Natural killer cell (primary cell): ENCODE data around the gene MISFA. TPM values are rescaled to one million over a fixed set of nuclear protein-coding genes. Genes with fewer than 3 reads are reported as not detected.
A peak's percentile ranks its signal among the peaks of the same experiment; 100 is the strongest.

Source experiments
- ATAC-seq, 3 donors: fragments of 150-1000 bp in 2 of 3; fragments of 200-7000 bp in 1 of 3; cut with Tn5 transposase; 1 replicate in 1 of 3; 2 replicates in 2 of 3; pipeline ENCODE4 v1.10.0; 2021; ENCODE audit warnings: mild to moderate bottlenecking in 2 of 3, moderate library complexity in 2 of 3
- DNase-seq, 2 donors: peaks; one replicate each; pipeline versions ENCODE4 v3.0.0 to v3.0.0-alpha.2; 2013 to 2021; ENCODE audit warnings: mixed read lengths in 1 of 2
- H3K27ac ChIP-seq: one replicate; pipeline ENCODE4 v1.5.1; 2013; ENCODE audit warnings: mild to moderate bottlenecking, low read length
- H3K27me3 ChIP-seq: one replicate; pipeline ENCODE4 v1.6.1; 2013; ENCODE audit warnings: low read length; ENCODE audit not compliant: control insufficient read depth, insufficient read depth
- H3K36me3 ChIP-seq: one replicate; pipeline ENCODE4 v1.6.1; 2013; ENCODE audit warnings: low read length; ENCODE audit not compliant: control insufficient read depth, insufficient read depth
- H3K4me1 ChIP-seq: one replicate; pipeline ENCODE4 v1.6.1; 2013; ENCODE audit warnings: low read length; ENCODE audit not compliant: control insufficient read depth, insufficient read depth
- H3K4me3 ChIP-seq: one replicate; pipeline ENCODE4 v1.5.1; 2013; ENCODE audit warnings: low read length
- H3K9me3 ChIP-seq: one replicate; pipeline ENCODE4 v1.6.1; 2013; ENCODE audit warnings: low read length; ENCODE audit not compliant: control insufficient read depth, insufficient read depth
- H3K27ac Mint-ChIP-seq, 2 donors: one replicate each; pipeline ENCODE4 v1.8.0; 2022; ENCODE audit warnings: mild to moderate bottlenecking in 2 of 2, mixed read lengths in 2 of 2, moderate library complexity in 1 of 2
- H3K27me3 Mint-ChIP-seq, 2 donors: one replicate each; pipeline ENCODE4 v1.8.0; 2022; ENCODE audit warnings: low read depth in 2 of 2, mixed read lengths in 2 of 2
- H3K36me3 Mint-ChIP-seq: one replicate; pipeline ENCODE4 v1.8.0; 2022; ENCODE audit warnings: mixed read lengths
- H3K4me1 Mint-ChIP-seq, 2 donors: one replicate each; pipeline ENCODE4 v1.8.0; 2022; ENCODE audit warnings: mixed read lengths in 2 of 2
- H3K4me3 Mint-ChIP-seq: one replicate; pipeline ENCODE4 v1.8.0; 2022; ENCODE audit warnings: mild to moderate bottlenecking, moderate library complexity, mixed read lengths
- H3K9me3 Mint-ChIP-seq, 2 donors: one replicate each; pipeline ENCODE4 v1.8.0; 2022; ENCODE audit warnings: mixed read lengths in 2 of 2
- CTCF ChIP-seq: fragments of 200-600 bp; IDR thresholded peaks from one replicate; pipeline ENCODE4 v1.8.0; 2022; ENCODE audit warnings: antibody characterized with exemption
- WGBS: methylation state at CpG from one replicate; pipeline ENCODE4 v1.1.7; 2013; ENCODE audit warnings: missing lambda C conversion rate; ENCODE audit not compliant: insufficient coverage; 5-methylcytosine and 5-hydroxymethylcytosine counted together
- intact Hi-C: fragments of 100-400 bp; cut with micrococcal nuclease; formaldehyde crosslinking; loops from one replicate; pipeline ENCODE4 v1.14.2; 2022
- total RNA-seq, 4 donors: library from RNA; stranded (reverse); fragments of 120-200 nt in 1 of 4; gene quantifications; one replicate each; pipeline versions ENCODE4 v1.2.3 to v1.2.4, GENCODE V29; 2013 to 2022

Gene MISFA
- total RNA-seq, 3 donors from 2014 or later (not counting 1 experiment from before 2014, with no cell fraction given): 2.2 to 3.5 (median 2.2) TPM

- H3K9me3 Mint-ChIP-seq: no peaks in the 10 kb centered on the region
- H3K36me3 Mint-ChIP-seq: no peaks in the 10 kb centered on the region
- H3K4me3 Mint-ChIP-seq: no peak overlapping the region
- Histone ChIP-seq H3K36me3 (peaks cover 10% of the 10 kb centered on the region), H3K27ac (no peak overlapping the region), H3K27me3 (no peaks in the 10 kb centered on the region), H3K9me3 (no peaks in the 10 kb centered on the region), H3K4me1 (no peaks in the 10 kb centered on the region), H3K4me3 (no peak overlapping the region)
- intact Hi-C loops: no loop called here
- no peaks in the 10 kb centered on the region for H3K27me3 Mint-ChIP-seq
- no peak for TF ChIP-seq CTCF
- DNase-seq: no peak
- peaks cover 15 to 16% of the 10 kb centered on the region in 2 donors for H3K4me1 Mint-ChIP-seq
- no peak for ATAC-seq
- WGBS: 100% methylated on average over 1 of the region's 2 CpGs
- peak overlapping the region; percentile 85 to 87 for H3K27ac Mint-ChIP-seq
These were observed 19.3 kb upstream of the MISFA start for GRCh38 chr11:18580113-18580766.

GRCh38 chr11:18581825-18582224, 17.8 kb upstream of the MISFA start:
- Histone ChIP-seq H3K4me3 (no peak overlapping the region), H3K36me3 (peaks cover 3% of the 10 kb centered on the region), H3K27me3 (no peaks in the 10 kb centered on the region), H3K27ac (no peak overlapping the region), H3K4me1 (no peaks in the 10 kb centered on the region), H3K9me3 (no peaks in the 10 kb centered on the region)
- Mint-ChIP-seq H3K27me3 (no peaks in the 10 kb centered on the region), H3K27ac (peak overlapping the region; percentile 35 to 85), H3K4me1 (peaks cover 15 to 17% of the 10 kb centered on the region in 2 donors), H3K36me3 (no peaks in the 10 kb centered on the region), H3K4me3 (no peak overlapping the region), H3K9me3 (no peaks in the 10 kb centered on the region)
- intact Hi-C loops: no loop called here
- no CpG with 5 or more reads among the region's 1 CpG for WGBS
- no peak for DNase-seq
- TF ChIP-seq CTCF: no peak
- no peak for ATAC-seq

DNA sequence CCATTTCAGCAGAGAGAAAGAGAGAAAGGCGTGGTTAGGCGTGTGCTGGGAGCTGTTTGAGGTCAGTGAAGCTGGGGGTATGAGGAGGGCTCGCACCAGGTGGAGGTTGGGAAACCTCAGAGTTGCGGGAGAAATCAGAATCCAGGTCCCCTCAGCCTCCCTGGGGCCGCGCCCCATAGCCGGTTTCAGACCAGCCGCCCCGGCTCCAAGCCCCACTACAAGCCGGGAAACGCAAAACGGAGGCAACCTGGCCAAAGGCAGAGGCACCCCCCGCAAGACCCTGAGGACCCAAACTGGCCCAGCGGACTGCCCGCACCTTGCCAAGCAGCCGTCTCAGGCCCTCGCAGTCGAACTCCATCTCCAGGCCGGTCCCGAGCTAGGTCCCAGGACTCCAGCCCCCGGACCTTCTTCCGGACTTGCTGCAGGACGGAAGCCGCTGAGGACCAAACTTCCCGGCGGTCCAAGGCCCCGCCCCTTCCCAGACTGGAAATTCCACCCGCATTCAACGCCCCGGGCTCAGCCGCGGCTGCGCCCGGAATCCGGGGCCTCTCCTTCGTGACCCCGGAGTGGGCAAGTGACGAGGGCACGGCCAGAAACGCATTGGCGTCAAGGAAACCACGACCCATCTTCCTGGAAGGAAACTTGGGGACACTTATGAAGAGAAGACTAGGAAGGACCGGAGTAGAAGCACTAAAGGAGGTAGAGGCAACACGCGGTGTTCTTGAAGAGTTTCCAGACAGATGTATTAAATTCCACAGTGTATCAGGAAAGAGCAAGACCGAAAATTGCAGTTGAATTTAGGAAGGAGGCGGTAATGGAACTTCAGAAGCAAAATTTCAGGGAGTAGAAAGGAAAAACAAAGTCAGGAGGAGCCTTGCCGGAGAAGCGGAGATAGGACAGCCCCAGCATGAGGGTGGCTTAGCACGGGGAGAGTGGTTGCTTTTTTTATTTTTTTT, 11.0 kb upstream of the MISFA start, which contains the start of gene UEVLD:
TSS of gene UEVLD (minus strand) at position 438 of the 956 bp plus-strand sequence. CDS start at position 358, 80 bp downstream.
- ATAC-seq: peak; percentile 54 to 63 (median 55)
- Histone ChIP-seq H3K27me3 (no peaks in the 10 kb centered on the region), H3K9me3 (no peaks in the 10 kb centered on the region), H3K36me3 (no peaks in the 10 kb centered on the region), H3K27ac (peak within 1 kb of the TSS; percentile 96), H3K4me3 (peak within 1 kb of the TSS; percentile 91), H3K4me1 (peaks cover 14% of the 10 kb centered on the region)
- Mint-ChIP-seq H3K27ac (no peak within 1 kb of the TSS), H3K4me3 (no peak within 1 kb of the TSS), H3K27me3 (no peaks in the 10 kb centered on the region), H3K36me3 (no peaks in the 10 kb centered on the region), H3K4me1 (peaks cover 0 to 5% of the 10 kb centered on the region in 2 donors), H3K9me3 (no peaks in the 10 kb centered on the region)
- intact Hi-C loops: loop anchor here (1.0 to 5.0 kb wide), 4 partner anchors 30 to 144 kb away; partner anchors contain the start of genes SPTY2D1 and TSG101
- peak; percentile 72 to 80 for DNase-seq
- TF ChIP-seq CTCF: no peak
- WGBS: 5% methylated on average over 50 of the region's 50 CpGs
